ENCODE data around the gene PBX4.

The PBX4 gene

DNA sequence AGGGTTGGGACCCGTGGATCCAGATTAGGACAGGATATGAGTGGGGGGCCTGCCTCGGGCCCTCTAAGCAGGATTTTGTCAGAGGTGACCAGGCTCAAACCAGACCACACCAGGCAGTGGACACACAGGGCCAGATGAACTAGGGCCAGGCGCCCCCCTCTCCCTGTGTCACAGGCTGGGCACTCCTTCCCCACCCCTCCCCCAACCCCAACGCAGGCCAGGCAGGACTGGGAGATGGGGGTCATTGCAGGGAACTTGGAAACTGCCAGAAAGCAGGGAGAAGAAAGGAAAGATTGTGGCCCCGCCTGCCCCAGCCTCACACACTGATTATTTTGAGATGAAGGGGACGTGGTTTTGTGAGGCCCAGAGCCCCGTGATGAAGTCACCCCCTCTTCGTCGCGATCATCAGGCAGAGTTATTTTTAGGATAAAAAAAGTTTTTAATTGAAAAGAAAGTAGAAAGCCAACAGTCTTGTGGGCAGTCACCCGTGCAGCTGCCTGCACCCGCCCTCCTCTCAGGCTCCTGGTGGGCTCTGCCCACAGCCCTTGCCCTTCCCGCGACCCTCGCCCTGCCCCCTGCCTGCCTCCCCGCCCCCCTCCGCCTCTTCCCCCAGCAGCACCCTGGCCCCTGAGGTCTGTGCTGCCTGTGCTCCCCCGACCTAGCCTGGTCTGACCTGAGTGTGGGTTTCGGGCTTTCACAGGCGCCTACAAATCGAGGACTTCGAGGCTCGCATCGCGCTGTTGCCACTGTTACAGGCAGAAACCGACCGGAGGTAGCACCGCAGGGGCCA lies 91.7 kb downstream of the PBX4 start:
- TF ChIP-seq GATA1 (IDR thresholded peaks at IDR 0.05; ENCODE audit: low read depth, low read length) (no peak), POLR2A (IDR thresholded peaks at IDR 0.05; ENCODE audit: low read length) (no peak)
- no peak for DNase-seq

DNA sequence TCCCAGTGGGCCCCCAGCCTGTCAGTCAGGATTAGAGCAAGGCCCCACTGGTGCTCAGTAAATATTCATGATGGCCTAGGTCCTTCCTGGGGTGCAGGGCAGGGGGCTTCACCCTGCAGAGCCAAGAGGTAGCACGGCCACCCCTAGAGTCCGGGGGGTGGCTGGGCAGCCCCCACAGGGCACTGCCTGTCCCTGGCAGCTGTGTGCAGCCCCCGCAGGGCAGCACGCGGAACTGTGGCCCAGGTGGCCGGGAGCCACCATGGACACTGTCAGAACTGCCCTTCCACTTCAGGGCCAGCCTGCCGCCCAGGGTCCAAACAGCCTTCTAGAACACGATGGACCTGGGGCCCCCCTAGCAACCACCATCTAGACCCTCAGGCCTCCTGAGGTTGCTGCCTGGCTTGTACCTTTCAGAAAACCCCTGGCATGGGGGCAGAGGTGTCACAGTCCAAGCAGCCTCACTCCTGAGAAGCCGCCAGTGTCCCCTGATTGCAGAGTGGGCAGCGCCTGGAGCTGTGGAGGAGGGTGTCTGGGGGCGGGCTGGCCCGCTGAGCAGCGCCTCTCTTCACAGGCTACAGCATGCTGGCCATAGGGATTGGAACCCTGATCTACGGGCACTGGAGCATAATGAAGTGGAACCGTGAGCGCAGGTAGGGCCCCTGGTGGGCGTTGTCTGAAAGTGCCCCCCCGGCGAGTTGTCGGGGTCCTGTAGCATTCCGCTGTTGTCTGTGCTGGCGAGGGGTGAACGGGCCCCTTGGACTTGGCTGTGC lies 92.7 kb downstream of the PBX4 start:
- TF ChIP-seq GATA1 (IDR thresholded peaks at IDR 0.05; ENCODE audit: low read depth, low read length) (no peak), POLR2A (IDR thresholded peaks at IDR 0.05; ENCODE audit: low read length) (no peak)
- DNase-seq: no peak

DNA sequence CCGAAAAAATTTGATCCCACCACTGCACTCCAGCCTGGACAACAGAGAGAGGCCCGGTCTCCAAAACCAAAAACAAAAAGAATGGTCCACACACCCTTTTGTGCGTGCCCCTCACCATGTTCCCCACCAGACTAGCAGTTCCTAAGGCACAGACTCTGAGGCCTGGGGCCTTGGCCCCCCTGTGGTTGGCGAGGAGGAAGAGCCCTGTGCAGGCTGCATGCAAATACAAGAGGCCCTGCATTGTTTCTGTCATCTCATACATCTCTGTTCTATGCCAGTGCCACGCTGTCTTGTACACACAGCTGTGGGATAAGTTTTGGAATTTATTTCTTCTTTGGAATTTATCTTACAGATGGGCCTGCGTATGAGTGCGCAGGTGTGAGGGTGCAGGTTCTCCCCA lies 94.4 kb downstream of the PBX4 start:
- TF ChIP-seq POLR2A (IDR thresholded peaks at IDR 0.05; ENCODE audit: low read length) (no peak), GATA1 (IDR thresholded peaks at IDR 0.05; ENCODE audit: low read depth, low read length) (no peak)
- DNase-seq: no peak

- no peak for DNase-seq
- TF ChIP-seq POLR2A (IDR thresholded peaks at IDR 0.05; ENCODE audit: low read length): no peak
- TF ChIP-seq GATA1 (IDR thresholded peaks at IDR 0.05; ENCODE audit: low read depth, low read length): no peak
Observed at GRCh38 chr19:19523177-19523576, 95.3 kb downstream of the PBX4 start.

DNA sequence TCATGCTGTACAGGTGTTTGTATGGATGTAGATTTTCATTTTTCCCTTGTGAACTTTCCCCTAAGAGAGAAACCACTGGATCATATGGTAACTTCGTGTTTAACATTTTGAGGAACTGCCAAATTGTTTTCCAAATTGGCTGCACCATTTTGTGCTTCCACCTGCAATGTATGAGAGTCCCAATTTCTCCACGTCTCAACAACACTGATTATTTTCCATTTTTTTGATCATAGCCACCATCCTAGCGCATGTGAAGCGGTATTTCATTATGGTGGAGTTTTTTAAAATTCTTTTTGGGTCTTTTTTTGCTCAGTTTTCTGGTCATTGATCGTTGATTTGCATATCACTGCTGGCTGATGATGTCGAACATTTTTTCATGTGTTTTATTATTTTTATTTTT lies 97.5 kb downstream of the PBX4 start:
- no peak for DNase-seq
- TF ChIP-seq GATA1 (IDR thresholded peaks at IDR 0.05; ENCODE audit: low read depth, low read length): no peak
- no peak for TF ChIP-seq POLR2A (IDR thresholded peaks at IDR 0.05; ENCODE audit: low read length)

GRCh38 chr19:19517235-19517619 lies 101.3 kb downstream of the PBX4 start:
- DNase-seq: no peak
- TF ChIP-seq GATA1 (IDR thresholded peaks at IDR 0.05; ENCODE audit: low read depth, low read length): no peak
- TF ChIP-seq POLR2A (IDR thresholded peaks at IDR 0.05; ENCODE audit: low read length): no peak

- DNase-seq: peak; percentile 94 to 96
- TF ChIP-seq GATA1 (IDR thresholded peaks at IDR 0.05; ENCODE audit: low read depth, low read length) (no peak), POLR2A (IDR thresholded peaks at IDR 0.05; ENCODE audit: low read length) (peak; percentile 84)
Observed at GRCh38 chr19:19515642-19516519, 102.6 kb downstream of the PBX4 start, which contains the start of gene NDUFA13. NDUFA13 (plus strand) TSS chr19:19516225; CDS start chr19:19516239, 14 bp downstream.

DNA sequence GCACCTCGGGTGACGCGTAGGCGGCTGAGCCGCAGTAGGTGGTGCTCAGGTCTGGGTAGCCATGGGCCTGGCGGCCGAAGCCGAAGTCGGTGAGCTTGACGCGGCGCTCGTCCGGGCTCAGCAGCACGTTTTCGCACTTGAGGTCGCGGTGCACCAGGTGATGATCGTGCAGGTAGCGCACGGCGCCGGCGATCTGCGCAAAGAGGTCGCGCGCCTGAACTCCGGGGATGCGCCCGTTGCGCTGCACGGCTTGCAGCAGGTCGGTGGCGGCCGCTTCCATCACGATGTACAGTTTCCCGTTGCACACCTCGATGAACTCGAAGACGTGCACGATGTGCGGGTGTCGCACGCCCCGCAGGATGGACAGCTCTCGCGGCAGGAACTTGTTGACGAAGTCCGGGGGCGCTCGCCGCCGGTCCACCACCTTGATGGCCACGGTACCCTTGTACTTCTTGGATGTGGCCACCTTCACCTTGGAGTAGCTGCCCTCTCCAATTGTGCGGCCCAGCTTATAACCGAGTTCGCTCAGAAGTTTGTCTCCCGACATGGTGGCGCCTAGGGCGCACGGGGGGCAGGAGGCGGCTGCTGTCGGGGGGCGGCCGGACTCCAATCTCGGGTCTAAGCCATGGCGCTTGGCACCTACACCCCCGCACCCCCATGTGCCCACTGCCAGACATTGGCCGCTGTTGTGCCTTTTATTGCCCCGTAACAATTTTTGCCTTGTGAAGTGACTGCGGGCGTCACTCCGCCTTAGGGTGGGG lies 103.4 kb downstream of the PBX4 start, which contains the start of gene TSSK6:
TSSK6 (minus strand) TSS at position 668 of the 761 bp plus-strand sequence; CDS start at position 547, 121 bp downstream.
- DNase-seq: no peak
- TF ChIP-seq POLR2A (IDR thresholded peaks at IDR 0.05; ENCODE audit: low read length) (no peak), GATA1 (IDR thresholded peaks at IDR 0.05; ENCODE audit: low read depth, low read length) (no peak)

DNA sequence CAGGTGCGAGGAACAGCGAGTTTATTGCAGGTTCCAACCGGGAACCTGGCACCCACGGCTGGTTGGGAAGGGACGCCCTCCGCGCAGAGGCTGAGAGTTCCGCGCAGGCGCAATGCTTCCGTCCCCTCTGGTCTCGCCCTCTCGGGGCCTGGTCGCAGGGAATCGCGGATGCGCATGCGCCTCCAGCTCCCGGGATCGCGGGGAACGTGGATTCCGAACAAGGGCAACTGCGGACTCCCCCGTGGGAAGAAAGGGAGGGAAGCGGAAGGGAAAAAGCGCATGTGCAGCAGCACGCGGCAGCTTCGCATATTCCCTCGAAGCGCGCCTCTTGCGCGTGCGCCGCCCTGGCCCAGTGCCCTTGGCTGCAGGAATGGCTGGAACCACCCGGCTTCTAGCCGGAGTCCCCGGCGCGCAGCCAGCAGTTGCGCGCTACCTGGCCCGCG lies 104.3 kb downstream of the PBX4 start:
- peak in 1 of 2 experiments; percentile 36 for DNase-seq
- no peak for TF ChIP-seq GATA1 (IDR thresholded peaks at IDR 0.05; ENCODE audit: low read depth, low read length)
- no peak for TF ChIP-seq POLR2A (IDR thresholded peaks at IDR 0.05; ENCODE audit: low read length)

- no peak for DNase-seq
- no peak for TF ChIP-seq GATA1 (IDR thresholded peaks at IDR 0.05; ENCODE audit: low read depth, low read length)
- no peak for TF ChIP-seq POLR2A (IDR thresholded peaks at IDR 0.05; ENCODE audit: low read length)
Observed at GRCh38 chr19:19513682-19514081, 104.8 kb downstream of the PBX4 start.
